ENCODE data around the gene NFASC. TPM values are rescaled to one million over a fixed set of nuclear protein-coding genes. Genes with fewer than 3 reads are reported as not detected.

The NFASC gene
- total and polyA plus RNA-seq, 2 experiments from 2014 or later: 3.9 to 11.7 TPM

GRCh38 chr1:204821924-204822323, 48.7 kb upstream of the NFASC start:
- peaks cover 3% of the 10 kb centered on the region for H3K27me3 Mint-ChIP-seq (ENCODE audit: insufficient read depth, low read depth, poor library complexity)
- Histone ChIP-seq H3K4me3 (no peak overlapping the region), H3K79me2 (replicated peaks; ENCODE audit: insufficient read depth) (no peaks in the 10 kb centered on the region), H4K20me1 (replicated peaks; ENCODE audit: insufficient read depth) (no peaks in the 10 kb centered on the region), H3K4me2 (no peak overlapping the region), H3K9me2 (ENCODE audit: insufficient read depth) (no peaks in the 10 kb centered on the region), H3K4me1 (ENCODE audit: insufficient read depth) (no peaks in the 10 kb centered on the region), H2AFZ (no peak overlapping the region), H3K27ac (ENCODE audit: low read depth) (no peak overlapping the region), H3K36me3 (ENCODE audit: insufficient read depth) (no peaks in the 10 kb centered on the region), H3F3A (replicated peaks; ENCODE audit: low read depth) (no peaks in the 10 kb centered on the region), H3K27me3 (ENCODE audit: insufficient read depth) (no peaks in the 10 kb centered on the region)
- no peak overlapping the region for H3K27ac Mint-ChIP-seq
- H3K9me3 Mint-ChIP-seq: no peaks in the 10 kb centered on the region
- H3K36me3 Mint-ChIP-seq (ENCODE audit: low read depth): no peaks in the 10 kb centered on the region
- ATAC-seq (no peak), DNase-seq (ENCODE audit: low spot score) (no peak)
- TF ChIP-seq ZNF114 (CRISPR knock-in tag; IDR thresholded peaks at IDR 0.05) (no peak), REST (IDR thresholded peaks at IDR 0.05; ENCODE audit: unreplicated experiment) (no peak), ETS1 (IDR thresholded peaks at IDR 0.05) (no peak), CREB1 (CRISPR knock-in tag; IDR thresholded peaks at IDR 0.05; ENCODE audit: low read depth) (no peak), STAT1 (IDR thresholded peaks at IDR 0.05; ENCODE audit: unreplicated experiment) (no peak), ZNF331 (CRISPR knock-in tag; IDR thresholded peaks at IDR 0.05; ENCODE audit: low read depth) (no peak), POLR2AphosphoS5 (IDR thresholded peaks at IDR 0.05; ENCODE audit: low read depth) (no peak), JUNB (IDR thresholded peaks at IDR 0.05; ENCODE audit: unreplicated experiment) (no peak), EZH2phosphoT487 (IDR thresholded peaks at IDR 0.05; ENCODE audit: unreplicated experiment) (no peak), NANOG (IDR thresholded peaks at IDR 0.05; ENCODE audit: borderline replicate concordance) (no peak), CTCF (conservative IDR thresholded peaks at IDR 0.05; ENCODE audit: low read depth in 2 of 2) (no peak)
- no peak overlapping the region for H3K4me3 Mint-ChIP-seq
- H3K4me1 Mint-ChIP-seq: no peaks in the 10 kb centered on the region
